Neural cell (in vitro differentiated cells): ENCODE results near the gene ZCCHC3. TPM values are rescaled to one million over a fixed set of nuclear protein-coding genes. Genes with fewer than 3 reads are reported as not detected.

Experiments used
- H2AFZ ChIP-seq: fragments of 200-600, 300-800 bp; sonication (generic), shearing (Covaris generic); 2 replicates; pipeline ENCODE4 v1.6.0; 2014; ENCODE audit warnings: low read depth, mild to moderate bottlenecking, antibody characterized with exemption, low read length, moderate library complexity
- H3F3A ChIP-seq: fragments of 200-600 bp; shearing (Covaris generic); 2 replicates; pipeline ENCODE4 v1.6.1; 2016; ENCODE audit warnings: mild to moderate bottlenecking, moderate library complexity, mixed read lengths, antibody characterized with exemption, low read length; ENCODE audit not compliant: insufficient read depth, poor library complexity, severe bottlenecking
- H3K27ac ChIP-seq: fragments of 200-600, 300-800 bp; sonication (generic), shearing (Covaris generic); 2 replicates; pipeline ENCODE4 v1.5.1; 2014; ENCODE audit warnings: mild to moderate bottlenecking, low read length, moderate library complexity
- H3K27me3 ChIP-seq: fragments of 300-800, 200-600 bp; sonication (generic), shearing (Covaris generic); 2 replicates; pipeline ENCODE4 v1.6.0; 2014; ENCODE audit warnings: mild to moderate bottlenecking, low read depth, low read length, moderate library complexity; ENCODE audit not compliant: insufficient read depth
- H3K36me3 ChIP-seq: fragments of 300-800, 200-600 bp; sonication (generic), shearing (Covaris generic); 2 replicates; pipeline ENCODE4 v1.5.1; 2014; ENCODE audit warnings: mild to moderate bottlenecking, antibody characterized with exemption, low read length, moderate library complexity; ENCODE audit not compliant: insufficient read depth
- H3K4me2 ChIP-seq: fragments of 300-800, 200-600 bp; sonication (generic), shearing (Covaris generic); 2 replicates; pipeline ENCODE4 v1.6.0; 2014; ENCODE audit warnings: mild to moderate bottlenecking, low read length
- H3K4me3 ChIP-seq: fragments of 300-800, 200-600 bp; sonication (generic), shearing (Covaris generic); 2 replicates; pipeline ENCODE4 v1.5.1; 2014; ENCODE audit warnings: mild to moderate bottlenecking, low read length, moderate library complexity
- H3K79me2 ChIP-seq: fragments of 200-600 bp; shearing (Covaris generic); replicated peaks from 2 replicates; pipeline ENCODE4 v1.6.0; 2014; ENCODE audit warnings: mild to moderate bottlenecking, low read length, moderate library complexity; ENCODE audit not compliant: insufficient read depth
- H3K9ac ChIP-seq: fragments of 300-800, 200-600 bp; sonication (generic), shearing (Covaris generic); 2 replicates; pipeline ENCODE4 v1.6.1; 2016; ENCODE audit warnings: mild to moderate bottlenecking, low read length, mixed read lengths
- H3K9me2 ChIP-seq: fragments of 200-600 bp; shearing (Covaris generic); 2 replicates; pipeline ENCODE4 v1.6.1; 2016; ENCODE audit warnings: mild to moderate bottlenecking, low read length, mixed read lengths; ENCODE audit not compliant: insufficient read depth
- H3K9me3 ChIP-seq: fragments of 200-600, 300-800 bp; sonication (generic), shearing (Covaris generic); 2 replicates; pipeline ENCODE4 v1.6.1; 2016; ENCODE audit warnings: mild to moderate bottlenecking, mixed run types, low read length, moderate library complexity, mixed read lengths
- H4K20me1 ChIP-seq: fragments of 200-600 bp; shearing (Covaris generic); 2 replicates; pipeline ENCODE4 v1.6.1; 2016; ENCODE audit warnings: mild to moderate bottlenecking, mixed run types; ENCODE audit not compliant: insufficient read depth
- EP300 ChIP-seq: fragments of 450-650 bp; conservative IDR thresholded peaks from 2 replicates; pipeline ENCODE4 v1.6.1; 2014; ENCODE audit warnings: antibody characterized with exemption, mild to moderate bottlenecking, moderate library complexity; ENCODE audit not compliant: poor library complexity, severe bottlenecking
- EZH2 ChIP-seq: fragments of 200-600, 300-800 bp; shearing (Covaris generic), sonication (generic); IDR thresholded peaks from 2 replicates; pipeline ENCODE4 v1.6.1; 2014; ENCODE audit warnings: antibody characterized with exemption, low read length, borderline replicate concordance, mild to moderate bottlenecking; ENCODE audit not compliant: insufficient read depth, poor library complexity, severe bottlenecking
- MXI1 ChIP-seq: fragments of 450-650 bp; conservative IDR thresholded peaks from 2 replicates; pipeline ENCODE4 v1.6.1; 2014; ENCODE audit warnings: antibody characterized with exemption, mild to moderate bottlenecking; ENCODE audit not compliant: poor library complexity, severe bottlenecking
- POLR2AphosphoS5 ChIP-seq: IDR thresholded peaks from 2 replicates; pipeline ENCODE4 v1.6.1; 2012
- RAD21 ChIP-seq: fragments of 450-650 bp; conservative IDR thresholded peaks from 2 replicates; pipeline ENCODE4 v1.6.1; 2014; ENCODE audit warnings: antibody characterized with exemption, mild to moderate bottlenecking, moderate library complexity
- REST ChIP-seq: IDR thresholded peaks from 2 replicates; pipeline ENCODE4 v1.6.1; 2012; ENCODE audit warnings: borderline replicate concordance
- SMC3 ChIP-seq: fragments of 450-650 bp; conservative IDR thresholded peaks from 2 replicates; pipeline ENCODE4 v1.6.1; 2014; ENCODE audit warnings: antibody characterized with exemption, mild to moderate bottlenecking, moderate library complexity; ENCODE audit not compliant: poor library complexity
- TAF1 ChIP-seq: IDR thresholded peaks from 2 replicates; pipeline ENCODE4 v1.6.1; 2012; ENCODE audit warnings: low read depth
- polyA plus RNA-seq: library from polyadenylated mRNA; depleted of rRNA; stranded (reverse); fragments of >200 nt; gene quantifications from 2 replicates; pipeline ENCODE4 v1.2.3, GENCODE V29; 2014
- TF ChIP-seq, protein P1 (sequence below): fragments of 450-650 bp; IDR thresholded peaks from 2 replicates; pipeline ENCODE4 v1.5.1; 2014; ENCODE audit warnings: antibody characterized with exemption, mild to moderate bottlenecking, moderate library complexity; ENCODE audit not compliant: poor library complexity, severe bottlenecking

Gene ZCCHC3
- polyA plus RNA-seq, 1 donor from 2014 or later, result 15.5 TPM

GRCh38 chr20:275791-276190, 21.6 kb upstream of the ZCCHC3 start:
- Histone ChIP-seq H2AFZ (no peak overlapping the region), H3K36me3 (no peaks in the 10 kb centered on the region), H3F3A (no peaks in the 10 kb centered on the region), H3K9me2 (no peaks in the 10 kb centered on the region), H4K20me1 (no peaks in the 10 kb centered on the region), H3K27ac (no peak overlapping the region), H3K4me3 (no peak overlapping the region), H3K4me2 (no peak overlapping the region), H3K9me3 (no peaks in the 10 kb centered on the region), H3K79me2 (no peaks in the 10 kb centered on the region), H3K9ac (no peak overlapping the region), H3K27me3 (no peaks in the 10 kb centered on the region)
- no peak for TF ChIP-seq EZH2
- no peak for TF ChIP-seq TAF1
- TF ChIP-seq EP300, result no peak
- TF ChIP-seq, protein P1, sequence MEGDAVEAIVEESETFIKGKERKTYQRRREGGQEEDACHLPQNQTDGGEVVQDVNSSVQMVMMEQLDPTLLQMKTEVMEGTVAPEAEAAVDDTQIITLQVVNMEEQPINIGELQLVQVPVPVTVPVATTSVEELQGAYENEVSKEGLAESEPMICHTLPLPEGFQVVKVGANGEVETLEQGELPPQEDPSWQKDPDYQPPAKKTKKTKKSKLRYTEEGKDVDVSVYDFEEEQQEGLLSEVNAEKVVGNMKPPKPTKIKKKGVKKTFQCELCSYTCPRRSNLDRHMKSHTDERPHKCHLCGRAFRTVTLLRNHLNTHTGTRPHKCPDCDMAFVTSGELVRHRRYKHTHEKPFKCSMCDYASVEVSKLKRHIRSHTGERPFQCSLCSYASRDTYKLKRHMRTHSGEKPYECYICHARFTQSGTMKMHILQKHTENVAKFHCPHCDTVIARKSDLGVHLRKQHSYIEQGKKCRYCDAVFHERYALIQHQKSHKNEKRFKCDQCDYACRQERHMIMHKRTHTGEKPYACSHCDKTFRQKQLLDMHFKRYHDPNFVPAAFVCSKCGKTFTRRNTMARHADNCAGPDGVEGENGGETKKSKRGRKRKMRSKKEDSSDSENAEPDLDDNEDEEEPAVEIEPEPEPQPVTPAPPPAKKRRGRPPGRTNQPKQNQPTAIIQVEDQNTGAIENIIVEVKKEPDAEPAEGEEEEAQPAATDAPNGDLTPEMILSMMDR, result no peak
- no peak for TF ChIP-seq RAD21
- no peak for TF ChIP-seq SMC3
- TF ChIP-seq POLR2AphosphoS5, result no peak
- no peak for TF ChIP-seq MXI1
- no peak for TF ChIP-seq REST

GRCh38 chr20:276620-277495, 20.5 kb upstream of the ZCCHC3 start:
- no peaks in the 10 kb centered on the region for H3K9me3 ChIP-seq
- H3K79me2 ChIP-seq, result no peaks in the 10 kb centered on the region
- H3K27me3 ChIP-seq, result no peaks in the 10 kb centered on the region
- no peak overlapping the region for H3K9ac ChIP-seq
- no peaks in the 10 kb centered on the region for H3F3A ChIP-seq
- H2AFZ ChIP-seq, result no peak overlapping the region
- H3K9me2 ChIP-seq, result no peaks in the 10 kb centered on the region
- H3K4me2 ChIP-seq, result no peak overlapping the region
- H3K4me3 ChIP-seq, result no peak overlapping the region
- no peak overlapping the region for H3K27ac ChIP-seq
- no peaks in the 10 kb centered on the region for H4K20me1 ChIP-seq
- no peak for TF ChIP-seq REST
- TF ChIP-seq, protein P1, result no peak
- TF ChIP-seq MXI1, result no peak
- no peak for TF ChIP-seq RAD21
- TF ChIP-seq EZH2, result no peak
- TF ChIP-seq EP300, result no peak
- no peak for TF ChIP-seq TAF1
- TF ChIP-seq POLR2AphosphoS5, result no peak
- no peak for TF ChIP-seq SMC3
- no peaks in the 10 kb centered on the region for H3K36me3 ChIP-seq
